B cell (primary cell): ENCODE results near the gene IER3. TPM values are rescaled to one million over a fixed set of nuclear protein-coding genes. Genes with fewer than 3 reads are reported as not detected.

ENCODE experiments used
- ATAC-seq: fragments of 200-7000 bp; cut with Tn5 transposase; one replicate; pipeline ENCODE4 v1.10.0; 2021; ENCODE audit warnings: low read depth, mild to moderate bottlenecking, moderate number of reproducible peaks, moderate library complexity
- CTCF ChIA-PET: fragments of 350-600 bp; sonication (Branson Sonifier 250); formaldehyde crosslinking; loops from one replicate; lab custom pipeline; 2021; ENCODE audit warnings: antibody characterized with exemption, inconsistent platforms; lab: Charles Lee
- POLR2A ChIA-PET: fragments of 350-600 bp; sonication (Branson Sonifier 250); formaldehyde crosslinking; loops from one replicate; lab custom pipeline; 2021; ENCODE audit warnings: antibody characterized with exemption; lab: Charles Lee
- DNase-seq: peaks from one replicate; pipeline ENCODE4 v3.0.0; 2013
- H2AFZ ChIP-seq: 2 replicates; pipeline ENCODE4 v1.6.1; 2012; ENCODE audit warnings: mild to moderate bottlenecking, low read depth, low read length; ENCODE audit not compliant: insufficient read depth, poor library complexity, severe bottlenecking
- H3K27ac ChIP-seq, 2 donors: 1 replicate in 1 of 2; 2 replicates in 1 of 2; pipeline ENCODE4 v1.5.1; 2012 to 2013; ENCODE audit warnings: low read length in 2 of 2, mild to moderate bottlenecking in 2 of 2, moderate library complexity in 1 of 2
- H3K27me3 ChIP-seq, 4 experiments: fragments of 200-600 bp in 1 of 4; sonication (generic) in 1 of 4; replicated peaks in 1 of 4; 1 replicate in 2 of 4; 2 replicates in 2 of 4; pipeline versions ENCODE4 v1.6.1 to v1.7.0; 2013 to 2016; ENCODE audit warnings: low read length in 3 of 4, mild to moderate bottlenecking in 2 of 4, mixed read lengths in 1 of 4, moderate library complexity in 1 of 4; ENCODE audit not compliant: insufficient read depth in 4 of 4, control insufficient read depth in 3 of 4; ENCODE audit errors: control extremely low read depth in 1 of 4
- H3K36me3 ChIP-seq, 2 experiments: replicated peaks in 1 of 2; 1 replicate in 1 of 2; 2 replicates in 1 of 2; pipeline versions ENCODE4 v1.6.1 to v1.7.1; 2013; ENCODE audit warnings: low read length in 1 of 2; ENCODE audit not compliant: insufficient read depth in 2 of 2, control insufficient read depth in 1 of 2; ENCODE audit errors: control extremely low read depth in 1 of 2, extremely low read depth in 1 of 2
- H3K4me1 ChIP-seq, 2 donors: fragments of 200-600 bp in 1 of 2; sonication (generic) in 1 of 2; 1 replicate in 1 of 2; 2 replicates in 1 of 2; pipeline versions ENCODE4 v1.5.1 to v1.6.1; 2013 to 2017; ENCODE audit warnings: low read length in 2 of 2; ENCODE audit not compliant: control insufficient read depth in 2 of 2, insufficient read depth in 2 of 2
- H3K4me2 ChIP-seq: replicated peaks from 2 replicates; pipeline ENCODE3; 2012; ENCODE audit warnings: mild to moderate bottlenecking, low read depth, low read length; ENCODE audit not compliant: poor library complexity, severe bottlenecking
- H3K4me3 ChIP-seq, 5 experiments: fragments of 200-600 bp in 1 of 5; sonication (generic) in 1 of 5; 1 replicate in 3 of 5; 2 replicates in 2 of 5; pipeline versions ENCODE4 v1.5.1 to v1.7.0; 2011 to 2016; ENCODE audit warnings: low read length in 4 of 5, mild to moderate bottlenecking in 4 of 5, low read depth in 2 of 5, control low read depth in 1 of 5, moderate library complexity in 1 of 5; ENCODE audit not compliant: insufficient read depth in 1 of 5; ENCODE audit errors: control extremely low read depth in 1 of 5, extremely low read depth in 1 of 5
- H3K79me2 ChIP-seq: fragments of 200-600 bp; sonication (generic); one replicate; pipeline ENCODE4 v1.6.0; 2016; ENCODE audit warnings: low read length; ENCODE audit not compliant: control insufficient read depth, insufficient read depth
- H3K9ac ChIP-seq: fragments of 200-600 bp; sonication (generic); 2 replicates; pipeline ENCODE4 v1.6.1; 2017; ENCODE audit warnings: mild to moderate bottlenecking, low read length, moderate library complexity
- H3K9me3 ChIP-seq, 3 donors: one replicate each; pipeline versions ENCODE4 v1.6.1 to v1.7.1; 2013; ENCODE audit warnings: low read length in 2 of 3; ENCODE audit not compliant: control insufficient read depth in 2 of 3, insufficient read depth in 1 of 3; ENCODE audit errors: control extremely low read depth in 1 of 3
- H4K20me1 ChIP-seq: 2 replicates; pipeline ENCODE4 v1.6.0; 2012; ENCODE audit warnings: mild to moderate bottlenecking, low read length; ENCODE audit not compliant: insufficient read depth, control insufficient read depth, poor library complexity, severe bottlenecking
- H3K27ac Mint-ChIP-seq: one replicate; pipeline ENCODE4 v1.8.0; 2021; ENCODE audit warnings: mixed read lengths
- H3K27me3 Mint-ChIP-seq: one replicate; pipeline ENCODE4 v1.8.0; 2021; ENCODE audit warnings: mixed read lengths
- H3K4me1 Mint-ChIP-seq: one replicate; pipeline ENCODE4 v1.8.0; 2021; ENCODE audit warnings: mixed read lengths
- H3K4me3 Mint-ChIP-seq: one replicate; pipeline ENCODE4 v1.8.0; 2021; ENCODE audit warnings: mixed read lengths
- H3K9me3 Mint-ChIP-seq: one replicate; pipeline ENCODE4 v1.8.0; 2022; ENCODE audit warnings: mixed read lengths; ENCODE audit not compliant: insufficient read depth
- EZH2 ChIP-seq: IDR thresholded peaks from 2 replicates; pipeline ENCODE4 v1.6.1; 2012; ENCODE audit warnings: borderline replicate concordance, low read depth, mild to moderate bottlenecking, moderate library complexity, low read length; ENCODE audit not compliant: insufficient read depth, poor library complexity, severe bottlenecking
- WGBS: methylation state at CpG from one replicate; pipeline ENCODE4 v1.1.5; 2013; ENCODE audit warnings: missing lambda C conversion rate; ENCODE audit not compliant: insufficient coverage; 5-methylcytosine and 5-hydroxymethylcytosine counted together
- intact Hi-C: fragments of 100-400 bp; cut with micrococcal nuclease; formaldehyde crosslinking; loops from one replicate; pipeline ENCODE4 v1.10.0; 2022
- polyA plus RNA-seq: library from polyadenylated mRNA; depleted of rRNA; stranded (reverse); fragments of >200 nt; gene quantifications from 2 replicates; pipeline ENCODE4 v1.2.3, GENCODE V29; 2012
- total RNA-seq, 2 donors: library from RNA; stranded (reverse); fragments of 120-200 nt in 1 of 2; gene quantifications; 1 replicate in 1 of 2; 2 replicates in 1 of 2; pipeline versions ENCODE4 v1.2.3 to v1.2.4, GENCODE V29; 2013 to 2022
- TF ChIP-seq, protein P1 (sequence below): fragments of 200-600 bp; IDR thresholded peaks from one replicate; pipeline ENCODE4 v1.8.0; 2022; ENCODE audit warnings: antibody characterized with exemption, mild to moderate bottlenecking

The IER3 gene
- total and polyA plus RNA-seq, 2 donors (not counting 1 experiment from before 2014, with no cell fraction given) = 3.7 to 4.2 TPM

GRCh38 chr6:30781743-30782424 lies 37.5 kb upstream of the IER3 start:
- Histone ChIP-seq H3K9me3 (no peaks in the 10 kb centered on the region), H3K4me1 (peaks cover 11% of the 10 kb centered on the region in 2 donors), H2AFZ (peak overlapping the region; percentile 16), H3K4me2 (peak overlapping the region; percentile 38), H3K4me3 (no peak overlapping the region), H3K27ac (peak overlapping the region in 1 of 2 donors; percentile 40), H3K9ac (peak overlapping the region; percentile 0), H4K20me1 (no peaks in the 10 kb centered on the region), H3K79me2 (no peaks in the 10 kb centered on the region), H3K27me3 (no peaks in the 10 kb centered on the region), H3K36me3 (no peaks in the 10 kb centered on the region)
- peaks cover 28% of the 10 kb centered on the region for H3K27me3 Mint-ChIP-seq
- CTCF ChIA-PET = interaction anchor here (1.0 to 1.5 kb wide), 2 partner anchors 51 to 305 kb away, joined by 4 to 5 read pairs; no protein-coding TSS in a partner anchor
- WGBS = 23% methylated on average over 12 of the region's 13 CpGs
- DNase-seq (peak; percentile 65), ATAC-seq (peak; percentile 41)
- no peaks in the 10 kb centered on the region for H3K9me3 Mint-ChIP-seq
- H3K4me3 Mint-ChIP-seq = no peak overlapping the region
- TF ChIP-seq, protein P1, sequence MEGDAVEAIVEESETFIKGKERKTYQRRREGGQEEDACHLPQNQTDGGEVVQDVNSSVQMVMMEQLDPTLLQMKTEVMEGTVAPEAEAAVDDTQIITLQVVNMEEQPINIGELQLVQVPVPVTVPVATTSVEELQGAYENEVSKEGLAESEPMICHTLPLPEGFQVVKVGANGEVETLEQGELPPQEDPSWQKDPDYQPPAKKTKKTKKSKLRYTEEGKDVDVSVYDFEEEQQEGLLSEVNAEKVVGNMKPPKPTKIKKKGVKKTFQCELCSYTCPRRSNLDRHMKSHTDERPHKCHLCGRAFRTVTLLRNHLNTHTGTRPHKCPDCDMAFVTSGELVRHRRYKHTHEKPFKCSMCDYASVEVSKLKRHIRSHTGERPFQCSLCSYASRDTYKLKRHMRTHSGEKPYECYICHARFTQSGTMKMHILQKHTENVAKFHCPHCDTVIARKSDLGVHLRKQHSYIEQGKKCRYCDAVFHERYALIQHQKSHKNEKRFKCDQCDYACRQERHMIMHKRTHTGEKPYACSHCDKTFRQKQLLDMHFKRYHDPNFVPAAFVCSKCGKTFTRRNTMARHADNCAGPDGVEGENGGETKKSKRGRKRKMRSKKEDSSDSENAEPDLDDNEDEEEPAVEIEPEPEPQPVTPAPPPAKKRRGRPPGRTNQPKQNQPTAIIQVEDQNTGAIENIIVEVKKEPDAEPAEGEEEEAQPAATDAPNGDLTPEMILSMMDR = no peak
- TF ChIP-seq EZH2 = no peak
- POLR2A ChIA-PET = no interaction called here
- peak overlapping the region; percentile 54 for H3K27ac Mint-ChIP-seq
- intact Hi-C loops = no loop called here
- peaks cover 16% of the 10 kb centered on the region for H3K4me1 Mint-ChIP-seq

DNA sequence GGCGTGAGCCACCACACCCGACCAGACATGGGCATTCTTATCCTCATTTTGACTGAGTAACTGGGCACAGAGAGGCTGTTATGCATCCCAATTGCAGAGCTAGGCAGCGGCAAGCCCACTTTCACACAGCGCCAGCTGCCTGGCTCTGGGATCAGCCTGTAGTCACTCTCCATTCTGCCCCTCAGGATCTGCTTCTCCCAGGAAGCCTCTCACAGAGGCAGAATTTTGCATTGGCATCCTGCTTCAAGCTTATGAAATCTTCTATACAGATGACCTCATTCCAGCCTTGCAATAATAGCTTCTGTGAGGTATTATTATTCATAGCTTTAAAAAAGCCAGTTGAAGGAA lies 37.0 kb upstream of the IER3 start:
- DNase-seq (no peak), ATAC-seq (no peak)
- intact Hi-C loops = no loop called here
- H2AFZ ChIP-seq = no peak overlapping the region
- H3K4me1 ChIP-seq = peaks cover 11% of the 10 kb centered on the region in 2 donors
- Mint-ChIP-seq H3K4me3 (no peak overlapping the region), H3K27ac (no peak overlapping the region), H3K4me1 (peaks cover 16% of the 10 kb centered on the region), H3K27me3 (peaks cover 28% of the 10 kb centered on the region), H3K9me3 (no peaks in the 10 kb centered on the region)
- no peaks in the 10 kb centered on the region for H3K27me3 ChIP-seq
- no peaks in the 10 kb centered on the region for H4K20me1 ChIP-seq
- H3K9ac ChIP-seq = peak overlapping the region; percentile 0
- no peaks in the 10 kb centered on the region for H3K36me3 ChIP-seq
- H3K4me3 ChIP-seq = no peak overlapping the region
- CTCF ChIA-PET = interaction anchor here (1.0 to 1.5 kb wide), 2 partner anchors 51 to 306 kb away, joined by 4 to 5 read pairs; no protein-coding TSS in a partner anchor
- POLR2A ChIA-PET = no interaction called here
- 85% methylated on average over 4 of the region's 4 CpGs for WGBS
- H3K9me3 ChIP-seq = no peaks in the 10 kb centered on the region
- TF ChIP-seq EZH2 = no peak
- TF ChIP-seq, protein P1 = no peak
- no peaks in the 10 kb centered on the region for H3K79me2 ChIP-seq
- peak overlapping the region; percentile 38 for H3K4me2 ChIP-seq
- peak overlapping the region in 1 of 2 donors; percentile 40 for H3K27ac ChIP-seq
